CMK (cell line): ENCODE measurements around the gene KRTAP12-1.
"Not testable (repeated sequence)": the region's sequence is repeated elsewhere in the genome, so short reads cannot be mapped to it uniquely, and the experiment has no call there.

Experiments
- DNase-seq: peaks from one replicate; pipeline ENCODE4 v3.0.0-alpha.2; 2010; ENCODE audit warnings: low read depth

Gene KRTAP12-1

GRCh38 chr21:44644878-44645277 is 37.1 kb downstream of the KRTAP12-1 start:
- no peak for DNase-seq

GRCh38 chr21:44643741-44644310 is 38.1 kb downstream of the KRTAP12-1 start:
- no peak for DNase-seq

- no peak for DNase-seq
These were observed 41.2 kb downstream of the KRTAP12-1 start for GRCh38 chr21:44640761-44641160.

DNA sequence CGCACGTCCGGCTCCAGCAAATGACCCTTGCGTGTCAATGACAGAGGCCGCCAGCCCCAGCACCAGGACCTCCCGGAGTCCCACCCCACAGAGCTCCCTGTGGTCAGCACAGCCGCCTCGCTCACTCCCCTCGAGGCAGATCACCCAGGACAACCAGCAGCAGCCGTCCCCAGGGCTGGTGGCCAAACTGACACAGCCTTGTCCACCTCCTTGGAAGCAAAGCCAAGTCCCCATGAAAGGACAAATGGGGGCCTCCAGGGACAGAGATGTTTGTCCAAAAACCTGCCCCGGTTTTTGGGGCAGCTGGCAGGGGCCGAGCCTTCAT is 42.7 kb downstream of the KRTAP12-1 start:
- no peak for DNase-seq

- DNase-seq, result not testable (repeated sequence)
These were observed 43.2 kb downstream of the KRTAP12-1 start for GRCh38 chr21:44638506-44639330.

- not testable (repeated sequence) for DNase-seq
These were observed 44.1 kb downstream of the KRTAP12-1 start for GRCh38 chr21:44637851-44638348.

- DNase-seq, result no peak
These were observed 44.7 kb downstream of the KRTAP12-1 start, which contains the start of gene KRTAP10-10 for GRCh38 chr21:44637018-44637850. KRTAP10-10 (plus strand) TSS chr21:44637356; CDS start chr21:44637418, 62 bp downstream.

DNA sequence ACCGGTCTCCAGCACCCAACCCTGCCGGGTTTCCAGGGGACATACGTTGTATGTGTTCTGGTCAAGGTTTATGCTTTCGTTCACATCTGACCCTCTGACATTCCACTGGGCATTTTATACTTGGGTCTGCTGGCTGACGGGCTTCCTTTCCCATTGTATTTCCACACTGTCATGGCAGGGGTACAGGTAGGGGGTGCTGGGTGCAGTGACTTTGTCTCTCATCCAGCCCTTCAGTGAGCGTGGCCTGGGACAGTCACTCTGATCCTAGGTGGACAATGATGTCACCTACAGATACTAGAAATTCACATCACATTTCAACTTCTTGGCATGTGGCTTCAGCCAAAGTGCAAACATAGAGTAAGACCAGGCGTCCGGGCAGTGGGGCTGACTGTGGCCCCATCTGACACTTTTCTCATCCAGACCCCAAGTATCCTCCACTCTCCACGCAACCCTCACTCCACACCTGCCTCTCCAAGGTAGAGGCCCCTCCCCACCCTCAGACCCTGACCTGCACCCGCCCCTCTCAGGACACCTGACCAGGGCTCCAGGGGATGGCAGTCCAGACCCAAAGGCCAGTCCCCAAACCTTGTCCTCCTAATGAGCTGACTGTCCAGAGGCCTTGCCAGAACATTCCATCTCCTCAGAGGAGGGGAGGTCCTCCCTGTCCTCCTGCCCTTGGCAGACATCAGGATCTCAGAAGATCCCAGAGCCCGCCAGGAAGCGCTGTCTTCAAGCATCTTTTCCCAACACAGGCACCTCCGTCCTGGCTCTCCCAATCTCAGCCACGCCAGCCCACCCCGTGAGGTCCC is 45.5 kb downstream of the KRTAP12-1 start:
- DNase-seq, result no peak

GRCh38 chr21:44632067-44632466 is 49.9 kb downstream of the KRTAP12-1 start:
- no peak for DNase-seq
